Body of pancreas (tissue), 4 donors: ENCODE data around the gene MYH2.

Experiments used
- CTCF ChIP-seq, 7 experiments: fragments of 450-650 bp in 4 of 7; fragments of 200-600 bp in 3 of 7; sonication (generic) in 3 of 7; IDR thresholded peaks; one replicate each; pipeline ENCODE4 v1.5.1; 2016 to 2019; ENCODE audit warnings: antibody characterized with exemption in 7 of 7
- POLR2A ChIP-seq, 3 donors: fragments of 450-650 bp; IDR thresholded peaks; one replicate each; pipeline ENCODE4 v1.6.1; 2016; ENCODE audit warnings: antibody characterized with exemption in 3 of 3, mild to moderate bottlenecking in 2 of 3

GRCh38 chr17:10547351-10547750 lies 2.1 kb downstream of the MYH2 start:
- TF ChIP-seq CTCF (IDR thresholded peaks at IDR 0.05) (no peak), POLR2A (IDR thresholded peaks at IDR 0.05) (no peak)
